NCI-H1048 (cell line): ENCODE data around the gene MTHFD1.

Experiments used
- DNase-seq: peaks from one replicate; lab custom pipeline; 2025; lab: John Stamatoyannopoulos, UW

MTHFD1 gene

GRCh38 chr14:64495252-64495651 is 107.1 kb downstream of the MTHFD1 start:
- no peak for DNase-seq

GRCh38 chr14:64496764-64497163 is 108.6 kb downstream of the MTHFD1 start:
- DNase-seq: no peak

GRCh38 chr14:64500088-64500487 is 111.9 kb downstream of the MTHFD1 start:
- DNase-seq: no peak

GRCh38 chr14:64501411-64502171 is 113.4 kb downstream of the MTHFD1 start:
- DNase-seq: peak; percentile 54

- DNase-seq: no peak
These were observed 114.3 kb downstream of the MTHFD1 start for GRCh38 chr14:64502456-64502855.

- no peak for DNase-seq
These were observed 114.8 kb downstream of the MTHFD1 start for GRCh38 chr14:64502887-64503433.

GRCh38 chr14:64503434-64504309 is 115.5 kb downstream of the MTHFD1 start, which contains the start of gene ZBTB25:
Gene ZBTB25 (minus strand): TSS chr14:64503838. CDS start chr14:64490533, 13,305 bp downstream.
- peak; percentile 76 for DNase-seq

- DNase-seq: peak; percentile 34
These were observed 116.2 kb downstream of the MTHFD1 start, which contains the start of gene ZBTB1 for GRCh38 chr14:64504310-64504896. Gene ZBTB1 (plus strand): TSS chr14:64504770. CDS start chr14:64521505, 16,735 bp downstream.

GRCh38 chr14:64504897-64505794 is 117.0 kb downstream of the MTHFD1 start:
- DNase-seq: peak; percentile 78

GRCh38 chr14:64506721-64507120 is 118.6 kb downstream of the MTHFD1 start:
- DNase-seq: no peak

GRCh38 chr14:64507376-64508156 is 119.4 kb downstream of the MTHFD1 start:
- DNase-seq: no peak

- DNase-seq: no peak
These were observed 120.1 kb downstream of the MTHFD1 start for GRCh38 chr14:64508215-64508776.

- no peak for DNase-seq
These were observed 120.9 kb downstream of the MTHFD1 start for GRCh38 chr14:64509036-64509435.
